T-cell (primary cell): ENCODE measurements around the gene ANKRD26. TPM values are rescaled to one million over a fixed set of nuclear protein-coding genes. Genes with fewer than 3 reads are reported as not detected.

ENCODE experiments used
- ATAC-seq, 4 experiments: fragments of 200-7000 bp in 3 of 4; fragments of 150-1000 bp in 1 of 4; cut with Tn5 transposase; replicated peaks in 1 of 4; 1 replicate in 3 of 4; 2 replicates in 1 of 4; pipeline ENCODE4 v1.10.0; 2021; ENCODE audit warnings: moderate library complexity in 3 of 4, mild to moderate bottlenecking in 2 of 4, moderate number of reproducible peaks in 1 of 4
- CTCF ChIA-PET, 2 donors: fragments of 300-600 bp; sonication (Branson Sonifier 250); formaldehyde crosslinking; loops; one replicate each; lab custom pipeline; 2022; ENCODE audit warnings: antibody characterized with exemption in 2 of 2; lab: Charles Lee
- POLR2A ChIA-PET, 2 donors: fragments of 300-600 bp; sonication (Branson Sonifier 250); formaldehyde crosslinking; loops; one replicate each; lab custom pipeline; 2022; ENCODE audit warnings: antibody characterized with exemption in 2 of 2; lab: Charles Lee
- DNase-seq, 35 experiments: peaks; one replicate each; pipeline versions ENCODE4 v3.0.0 to v3.0.0-alpha.2; 2013 to 2023
- H3K27ac ChIP-seq: one replicate; pipeline ENCODE4 v1.5.1; 2013; ENCODE audit warnings: low read length
- H3K27me3 ChIP-seq, 2 experiments: replicated peaks in 1 of 2; 1 replicate in 1 of 2; 2 replicates in 1 of 2; pipeline versions ENCODE4 v1.6.1 to v1.7.0; 2013; ENCODE audit warnings: low read length in 1 of 2, mixed read lengths in 1 of 2; ENCODE audit not compliant: control insufficient read depth in 2 of 2, insufficient read depth in 2 of 2; ENCODE audit errors: extremely low read depth in 1 of 2
- H3K36me3 ChIP-seq, 2 donors: 1 replicate in 1 of 2; 2 replicates in 1 of 2; pipeline versions ENCODE4 v1.6.1 to v1.7.0; 2013; ENCODE audit warnings: low read length in 1 of 2; ENCODE audit not compliant: control insufficient read depth in 2 of 2, insufficient read depth in 1 of 2; ENCODE audit errors: extremely low read depth in 1 of 2
- H3K4me1 ChIP-seq, 2 experiments: 1 replicate in 1 of 2; 2 replicates in 1 of 2; pipeline versions ENCODE4 v1.6.1 to v1.7.0; 2013; ENCODE audit warnings: low read length in 2 of 2, mixed read lengths in 1 of 2; ENCODE audit not compliant: insufficient read depth in 2 of 2, control insufficient read depth in 1 of 2; ENCODE audit errors: extremely low read depth in 1 of 2
- H3K4me3 ChIP-seq, 2 donors: 1 replicate in 1 of 2; 2 replicates in 1 of 2; pipeline versions ENCODE4 v1.5.1 to v1.7.0; 2013; ENCODE audit warnings: mild to moderate bottlenecking in 2 of 2, low read length in 1 of 2, moderate library complexity in 1 of 2; ENCODE audit not compliant: control insufficient read depth in 1 of 2; ENCODE audit errors: extremely low read depth in 1 of 2
- H3K9me3 ChIP-seq: 2 replicates; pipeline ENCODE4 v1.7.0; 2013
- H3K27ac Mint-ChIP-seq, 2 donors: one replicate each; pipeline ENCODE4 v1.8.0; 2020 to 2021; ENCODE audit warnings: mild to moderate bottlenecking in 2 of 2, mixed read lengths in 2 of 2
- H3K27me3 Mint-ChIP-seq, 2 donors: one replicate each; pipeline ENCODE4 v1.8.0; 2021 to 2022; ENCODE audit warnings: mixed read lengths in 2 of 2
- H3K36me3 Mint-ChIP-seq: one replicate; pipeline ENCODE4 v1.8.0; 2021; ENCODE audit warnings: mixed read lengths
- H3K4me1 Mint-ChIP-seq, 3 donors: one replicate each; pipeline ENCODE4 v1.8.0; 2020 to 2022; ENCODE audit warnings: mixed read lengths in 3 of 3, mild to moderate bottlenecking in 1 of 3
- H3K4me3 Mint-ChIP-seq, 3 donors: one replicate each; pipeline ENCODE4 v1.8.0; 2020 to 2022; ENCODE audit warnings: mild to moderate bottlenecking in 3 of 3, mixed read lengths in 3 of 3, moderate library complexity in 3 of 3
- H3K9me3 Mint-ChIP-seq, 3 donors: one replicate each; pipeline ENCODE4 v1.8.0; 2020 to 2022; ENCODE audit warnings: mixed read lengths in 3 of 3
- WGBS: methylation state at CpG from one replicate; pipeline ENCODE4 v1.1.5; 2013; ENCODE audit warnings: missing lambda C conversion rate; ENCODE audit not compliant: insufficient coverage; 5-methylcytosine and 5-hydroxymethylcytosine counted together
- total RNA-seq, 35 experiments: library from RNA in 6 of 35; stranded (reverse) in 6 of 35; fragments of 120-200 nt in 1 of 35; gene quantifications; one replicate each; pipeline versions ENCODE4 v1.2.1 to v1.2.4 and lab custom pipeline; 2013 to 2026

The ANKRD26 gene
- total RNA-seq, 5 donors from 2014 or later (not counting 1 experiment from before 2014, with no cell fraction given) = 8.9 to 13.0 (median 9.3) TPM

DNA sequence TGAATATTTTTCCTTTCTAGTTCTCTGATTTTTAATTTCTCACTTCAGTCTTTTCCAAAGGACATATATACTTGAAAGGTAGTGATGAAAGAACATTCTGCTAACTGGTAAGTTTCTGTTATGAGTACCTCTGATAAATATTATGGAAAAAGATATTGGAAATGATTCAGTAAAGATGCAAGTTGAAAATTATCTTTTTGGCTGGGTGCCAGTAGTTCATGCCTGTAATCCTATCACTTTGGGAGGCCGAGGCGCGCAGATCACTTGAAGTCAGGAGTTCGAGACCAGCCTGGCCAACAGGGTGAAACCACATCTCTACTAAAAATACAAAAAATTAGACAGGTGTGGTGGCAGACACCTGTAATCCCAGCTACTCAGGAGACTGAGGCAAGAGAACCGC lies 62.1 kb downstream of the ANKRD26 start:
- H3K27ac ChIP-seq = no peak overlapping the region
- peaks cover 54% of the 10 kb centered on the region for H3K36me3 Mint-ChIP-seq
- no peak overlapping the region for H3K4me3 ChIP-seq
- ChIA-PET CTCF (no interaction called here), POLR2A (no interaction called here)
- ATAC-seq = no peak
- no peaks in the 10 kb centered on the region for H3K9me3 ChIP-seq
- H3K4me3 Mint-ChIP-seq = no peak overlapping the region
- no peaks in the 10 kb centered on the region for H3K4me1 ChIP-seq
- no peaks in the 10 kb centered on the region for H3K27me3 Mint-ChIP-seq
- no peaks in the 10 kb centered on the region for H3K27me3 ChIP-seq
- peaks cover 0 to 7% of the 10 kb centered on the region in 2 donors for H3K36me3 ChIP-seq
- 100% methylated on average over 4 of the region's 5 CpGs for WGBS
- no peak overlapping the region for H3K27ac Mint-ChIP-seq
- no peaks in the 10 kb centered on the region for H3K9me3 Mint-ChIP-seq
- no peak for DNase-seq
- peaks cover 10 to 19% (median 11%) of the 10 kb centered on the region in 3 donors for H3K4me1 Mint-ChIP-seq

DNA sequence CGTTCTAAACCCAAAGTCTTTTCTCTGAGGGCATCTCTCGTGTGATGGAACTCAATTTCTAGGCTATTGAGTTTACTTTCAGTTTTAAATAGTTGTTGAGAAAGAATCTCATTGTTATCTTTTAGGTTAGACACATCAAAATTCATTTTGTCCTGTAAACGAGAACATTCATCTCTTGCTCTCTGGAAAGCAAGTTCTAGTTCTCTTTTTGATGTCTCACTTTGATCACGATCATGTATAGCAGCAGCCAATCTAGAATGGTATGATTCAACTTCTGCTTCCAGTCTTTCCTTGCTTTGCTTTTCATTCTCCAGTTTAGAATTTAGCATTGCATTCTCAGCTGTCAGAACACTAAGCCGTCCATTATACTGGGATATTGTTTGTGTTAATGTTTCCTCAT lies 65.1 kb downstream of the ANKRD26 start:
- H3K4me3 ChIP-seq = no peak overlapping the region
- peaks cover 44% of the 10 kb centered on the region for H3K36me3 Mint-ChIP-seq
- peak overlapping the region; percentile 18 to 54 (median 45) for H3K4me3 Mint-ChIP-seq
- no peaks in the 10 kb centered on the region for H3K27me3 ChIP-seq
- H3K4me1 ChIP-seq = no peaks in the 10 kb centered on the region
- H3K27me3 Mint-ChIP-seq = no peaks in the 10 kb centered on the region
- no peaks in the 10 kb centered on the region for H3K36me3 ChIP-seq
- POLR2A ChIA-PET = interaction anchor here in 1 of 2 donors (0.6 kb wide), 1 partner anchor 1331 kb away, joined by 4 read pairs; no protein-coding TSS in a partner anchor
- peaks cover 10 to 19% (median 11%) of the 10 kb centered on the region in 3 donors for H3K4me1 Mint-ChIP-seq
- no peaks in the 10 kb centered on the region for H3K9me3 ChIP-seq
- CTCF ChIA-PET = no interaction called here
- H3K9me3 Mint-ChIP-seq = no peaks in the 10 kb centered on the region
- no peak overlapping the region for H3K27ac ChIP-seq
- ATAC-seq (peak in 1 of 4 experiments; percentile 36), DNase-seq (no peak)
- H3K27ac Mint-ChIP-seq = peak overlapping the region; percentile 29 to 34
- 40% methylated on average over 1 of the region's 5 CpGs for WGBS

DNA sequence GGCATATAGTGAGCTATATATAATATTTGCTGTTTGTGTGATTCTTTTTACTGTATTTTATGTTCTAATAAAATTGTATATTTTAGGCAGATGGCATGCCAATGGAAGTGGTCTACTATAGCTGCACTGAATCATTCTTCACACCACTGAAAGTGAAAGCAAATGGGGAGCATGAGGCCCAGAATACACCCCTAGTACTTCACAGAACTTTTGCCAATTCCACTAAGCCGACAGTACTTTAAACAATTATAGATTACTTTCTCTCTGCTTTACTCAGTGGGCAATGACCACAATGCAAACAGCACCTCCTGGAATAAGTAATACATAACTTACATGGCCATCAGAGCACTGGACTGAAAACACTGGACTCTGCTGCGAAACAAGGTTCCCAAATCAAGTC lies 70.2 kb downstream of the ANKRD26 start:
- H3K27me3 Mint-ChIP-seq = no peaks in the 10 kb centered on the region
- no peaks in the 10 kb centered on the region for H3K27me3 ChIP-seq
- DNase-seq (no peak), ATAC-seq (no peak)
- POLR2A ChIA-PET = interaction anchor here in 1 of 2 donors (0.6 kb wide), 2 partner anchors 13 to 146 kb away, joined by 4 to 6 read pairs; no protein-coding TSS in a partner anchor
- CTCF ChIA-PET = interaction anchor here in 1 of 2 donors (0.9 kb wide), 1 partner anchor 194 kb away, joined by 3 read pairs; no protein-coding TSS in a partner anchor
- peaks cover 5 to 21% (median 6%) of the 10 kb centered on the region in 3 donors for H3K4me1 Mint-ChIP-seq
- 100% methylated on average over 1 of the region's 2 CpGs for WGBS
- H3K27ac ChIP-seq = no peak overlapping the region
- H3K27ac Mint-ChIP-seq = no peak overlapping the region
- H3K9me3 ChIP-seq = no peaks in the 10 kb centered on the region
- no peaks in the 10 kb centered on the region for H3K4me1 ChIP-seq
- H3K4me3 Mint-ChIP-seq = no peak overlapping the region
- H3K9me3 Mint-ChIP-seq = no peaks in the 10 kb centered on the region
- no peak overlapping the region for H3K4me3 ChIP-seq
- H3K36me3 Mint-ChIP-seq = peaks cover 40% of the 10 kb centered on the region
- H3K36me3 ChIP-seq = no peaks in the 10 kb centered on the region

DNA sequence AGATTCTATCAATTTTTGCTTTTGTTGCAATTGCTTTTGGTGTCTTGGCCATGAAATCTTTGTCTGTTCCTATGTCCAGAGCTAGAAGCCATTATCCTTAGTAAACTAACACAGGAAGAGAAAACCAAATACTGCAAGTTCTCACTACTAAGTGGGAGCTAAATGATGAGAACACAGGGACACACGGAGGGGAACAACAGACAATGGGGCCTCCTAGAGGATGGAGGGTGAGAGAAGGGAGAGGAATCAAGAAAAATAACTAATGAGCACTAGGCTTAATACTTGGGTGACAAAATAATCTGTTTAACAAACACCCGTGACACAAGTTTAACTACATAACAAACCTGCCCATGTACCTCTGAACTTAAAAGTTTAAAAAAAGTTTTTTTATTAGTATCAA lies 78.2 kb downstream of the ANKRD26 start:
- peaks cover 5 to 10% of the 10 kb centered on the region in 2 experiments for H3K4me1 ChIP-seq
- H3K9me3 Mint-ChIP-seq = no peaks in the 10 kb centered on the region
- H3K36me3 ChIP-seq = peaks cover 0 to 3% of the 10 kb centered on the region in 2 donors
- peak overlapping the region in 1 of 2 donors; percentile 16 for H3K27ac Mint-ChIP-seq
- H3K4me3 Mint-ChIP-seq = no peak overlapping the region
- peaks cover 42% of the 10 kb centered on the region for H3K36me3 Mint-ChIP-seq
- no peaks in the 10 kb centered on the region for H3K9me3 ChIP-seq
- POLR2A ChIA-PET = interaction anchor here in 1 of 2 donors (0.8 kb wide), 1 partner anchor 12 kb away, joined by 3 read pairs; no protein-coding TSS in a partner anchor
- H3K27me3 Mint-ChIP-seq = no peaks in the 10 kb centered on the region
- no peak overlapping the region for H3K27ac ChIP-seq
- CTCF ChIA-PET = no interaction called here
- H3K4me3 ChIP-seq = no peak overlapping the region
- DNase-seq (no peak), ATAC-seq (no peak)
- H3K27me3 ChIP-seq = no peaks in the 10 kb centered on the region
- peaks cover 18 to 29% (median 24%) of the 10 kb centered on the region in 3 donors for H3K4me1 Mint-ChIP-seq
- no CpG with 5 or more reads among the region's 2 CpGs for WGBS

DNA sequence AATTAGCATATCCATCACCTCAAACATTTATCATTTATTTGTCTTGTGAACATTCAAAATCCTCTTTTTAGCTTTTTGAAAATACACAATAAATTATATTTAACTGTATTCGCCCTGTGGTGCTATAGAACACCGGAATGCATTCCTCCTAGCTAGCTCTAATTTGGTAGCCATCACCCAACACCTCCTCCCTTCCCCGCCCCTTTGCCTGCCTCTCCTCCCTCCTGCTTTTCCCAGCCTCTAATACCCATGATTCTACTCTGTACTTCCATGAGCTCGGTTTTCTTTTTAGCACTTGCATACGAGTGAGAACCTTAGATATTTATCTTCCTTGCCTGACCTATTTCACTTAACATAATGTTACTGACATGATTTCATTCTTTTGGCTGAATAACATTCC lies 80.1 kb downstream of the ANKRD26 start:
- Mint-ChIP-seq H3K4me1 (peaks cover 18 to 24% (median 22%) of the 10 kb centered on the region in 3 donors), H3K4me3 (no peak overlapping the region), H3K9me3 (no peaks in the 10 kb centered on the region), H3K36me3 (peaks cover 30% of the 10 kb centered on the region), H3K27ac (no peak overlapping the region), H3K27me3 (no peaks in the 10 kb centered on the region)
- Histone ChIP-seq H3K9me3 (no peaks in the 10 kb centered on the region), H3K27ac (no peak overlapping the region), H3K4me1 (peaks cover 5 to 10% of the 10 kb centered on the region in 2 experiments), H3K4me3 (no peak overlapping the region), H3K27me3 (no peaks in the 10 kb centered on the region), H3K36me3 (peaks cover 0 to 3% of the 10 kb centered on the region in 2 donors)
- CTCF ChIA-PET = no interaction called here
- 100% methylated on average over 3 of the region's 5 CpGs for WGBS
- DNase-seq (no peak), ATAC-seq (no peak)
- POLR2A ChIA-PET = no interaction called here

DNA sequence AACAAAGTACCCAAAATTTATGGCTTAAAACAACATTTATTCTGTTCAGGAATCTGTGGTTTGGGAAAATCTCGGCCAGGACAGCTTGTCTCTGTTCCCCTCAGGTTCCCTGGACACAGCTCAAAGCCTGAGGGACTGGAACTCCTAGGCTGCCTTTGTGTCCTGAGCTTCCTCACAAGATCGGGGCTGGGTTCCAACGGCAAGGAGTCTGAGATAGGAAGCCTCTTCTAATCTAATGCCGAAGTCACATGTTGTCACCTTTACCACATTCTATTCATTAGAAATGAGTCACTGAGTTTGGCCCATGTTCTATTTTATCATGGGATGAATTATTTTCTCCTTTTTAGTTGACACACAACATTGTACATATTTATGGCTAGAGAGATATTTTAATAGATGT lies 80.5 kb downstream of the ANKRD26 start:
- ATAC-seq (no peak), DNase-seq (no peak)
- H3K4me1 Mint-ChIP-seq = peaks cover 15 to 22% (median 18%) of the 10 kb centered on the region in 3 donors
- POLR2A ChIA-PET = interaction anchor here in 1 of 2 donors (0.6 kb wide), 1 partner anchor 484 kb away, joined by 4 read pairs; no protein-coding TSS in a partner anchor
- no peak overlapping the region for H3K4me3 Mint-ChIP-seq
- 80% methylated on average over 1 of the region's 4 CpGs for WGBS
- H3K9me3 ChIP-seq = no peaks in the 10 kb centered on the region
- CTCF ChIA-PET = interaction anchor here (0.6 to 0.7 kb wide), 2 partner anchors 8 to 54 kb away, joined by 4 read pairs; no protein-coding TSS in a partner anchor
- H3K36me3 ChIP-seq = peaks cover 0 to 3% of the 10 kb centered on the region in 2 donors
- peaks cover 5 to 10% of the 10 kb centered on the region in 2 experiments for H3K4me1 ChIP-seq
- no peak overlapping the region for H3K27ac ChIP-seq
- no peaks in the 10 kb centered on the region for H3K27me3 ChIP-seq
- no peaks in the 10 kb centered on the region for H3K9me3 Mint-ChIP-seq
- no peak overlapping the region for H3K4me3 ChIP-seq
- H3K27me3 Mint-ChIP-seq = no peaks in the 10 kb centered on the region
- H3K27ac Mint-ChIP-seq = no peak overlapping the region
- H3K36me3 Mint-ChIP-seq = peaks cover 30% of the 10 kb centered on the region
